Keratinocyte (primary cell): ENCODE measurements around the gene SDF4. TPM values are rescaled to one million over a fixed set of nuclear protein-coding genes. Genes with fewer than 3 reads are reported as not detected.

Experiments
- DNase-seq: peaks from one replicate; pipeline ENCODE4 v3.0.0-alpha.2; 2011; ENCODE audit warnings: low read depth, missing footprints, low spot score
- FAIRE-seq: peaks from 2 replicates; lab custom pipeline; 2011; peaks lifted over from hg19 to GRCh38; lab: Jason Lieb, UNC
- H2AFZ ChIP-seq: 2 replicates; pipeline ENCODE4 v1.6.0; 2012; ENCODE audit warnings: low read length, control low read depth, inconsistent platforms; ENCODE audit not compliant: control insufficient read depth
- H3K27ac ChIP-seq: 2 replicates; pipeline ENCODE4 v1.5.1; 2011; ENCODE audit warnings: low read length; ENCODE audit not compliant: control insufficient read depth, insufficient read depth
- H3K27me3 ChIP-seq: 3 replicates; pipeline ENCODE4 v1.6.0; 2011; ENCODE audit warnings: low read length; ENCODE audit not compliant: control insufficient read depth, insufficient read depth; ENCODE audit errors: extremely low read depth
- H3K36me3 ChIP-seq, 2 experiments: 2 replicates in 1 of 2; 3 replicates in 1 of 2; pipeline ENCODE4 v1.5.1; 2011; ENCODE audit warnings: low read length in 2 of 2, mild to moderate bottlenecking in 1 of 2; ENCODE audit not compliant: control insufficient read depth in 2 of 2, insufficient read depth in 2 of 2; ENCODE audit errors: extremely low read depth in 1 of 2
- H3K4me1 ChIP-seq: 3 replicates; pipeline ENCODE4 v1.5.1; 2011; ENCODE audit warnings: low read length; ENCODE audit not compliant: control insufficient read depth, insufficient read depth; ENCODE audit errors: extremely low read depth
- H3K4me2 ChIP-seq: 3 replicates; pipeline ENCODE4 v1.6.0; 2011; ENCODE audit warnings: low read depth, low read length; ENCODE audit not compliant: control insufficient read depth, insufficient read depth; ENCODE audit errors: extremely low read depth
- H3K4me3 ChIP-seq, 3 experiments: fragments of 200-600 bp in 1 of 3; sonication (generic) in 1 of 3; 2 replicates in 2 of 3; 3 replicates in 1 of 3; pipeline ENCODE4 v1.5.1; 2011 to 2016; ENCODE audit warnings: low read length in 3 of 3, mild to moderate bottlenecking in 3 of 3, control low read depth in 2 of 3, inconsistent platforms in 1 of 3, low read depth in 1 of 3, mixed read lengths in 1 of 3, mixed run types in 1 of 3, moderate library complexity in 1 of 3; ENCODE audit not compliant: control insufficient read depth in 2 of 3, insufficient read depth in 2 of 3; ENCODE audit errors: extremely low read depth in 1 of 3
- H3K79me2 ChIP-seq: 2 replicates; pipeline ENCODE4 v1.6.0; 2012; ENCODE audit warnings: low read length; ENCODE audit not compliant: control insufficient read depth, insufficient read depth
- H3K9ac ChIP-seq: 3 replicates; pipeline ENCODE4 v1.6.0; 2011; ENCODE audit warnings: low read length; ENCODE audit not compliant: control insufficient read depth, insufficient read depth; ENCODE audit errors: extremely low read depth
- H3K9me1 ChIP-seq: 3 replicates; pipeline ENCODE4 v1.6.0; 2011; ENCODE audit warnings: low read length; ENCODE audit not compliant: control insufficient read depth, insufficient read depth; ENCODE audit errors: extremely low read depth
- H3K9me3 ChIP-seq: 2 replicates; pipeline ENCODE4 v1.5.1; 2012; ENCODE audit warnings: low read depth, low read length; ENCODE audit not compliant: control insufficient read depth
- H4K20me1 ChIP-seq: 3 replicates; pipeline ENCODE4 v1.6.0; 2011; ENCODE audit warnings: low read length; ENCODE audit not compliant: control insufficient read depth, insufficient read depth; ENCODE audit errors: extremely low read depth
- CTCF ChIP-seq, 3 experiments: IDR thresholded peaks in 1 of 3; conservative IDR thresholded peaks in 1 of 3; optimal IDR thresholded peaks in 1 of 3; 2 replicates in 2 of 3; 3 replicates in 1 of 3; pipeline versions ENCODE3 to v1.5.1; 2011; ENCODE audit warnings: low read length in 3 of 3, mild to moderate bottlenecking in 3 of 3, moderate library complexity in 2 of 3, control low read depth in 1 of 3, inconsistent platforms in 1 of 3; ENCODE audit not compliant: insufficient read depth in 2 of 3; ENCODE audit errors: extremely low read depth in 1 of 3
- EZH2 ChIP-seq: IDR thresholded peaks from one replicate; pipeline ENCODE4 v1.6.1; 2012; ENCODE audit warnings: inconsistent platforms, mild to moderate bottlenecking, low read length, moderate library complexity
- dilution Hi-C: fragments of 300-500 bp; cut with MboI; formaldehyde crosslinking; loops from one replicate; pipeline ENCODE4 v1.7.0; 2020; ENCODE audit warnings: low sequenced_read_pairs; ENCODE audit not compliant: extremely low pct_ligation_motif_present
- polyA plus RNA-seq, 5 experiments: library from polyadenylated mRNA; depleted of rRNA in 3 of 5; stranded (reverse) in 3 of 5; stranded (forward) in 1 of 5; unstranded in 1 of 5; fragments of >200 nt; gene quantifications; 1 replicate in 1 of 5; 2 replicates in 3 of 5; 3 replicates in 1 of 5; pipeline versions ENCODE4 v1.2.1 to v1.2.3, GENCODE V29; 2011 to 2012; ENCODE audit warnings: missing spikeins in 2 of 5, low read depth in 1 of 5, low replicate concordance in 1 of 5

The SDF4 gene
- polyA plus RNA-seq, 1 donor (not counting 4 experiments of a cell fraction or from before 2014, with no cell fraction given), result 66.3 TPM

- peak overlapping the region; percentile 16 for H3K4me2 ChIP-seq
- dilution Hi-C loops, result no loop called here
These were observed 14.2 kb upstream of the SDF4 start for GRCh38 chr1:1245817-1246576.

GRCh38 chr1:1245178-1245816 is 13.5 kb upstream of the SDF4 start:
- H3K79me2 ChIP-seq, result no peaks in the 10 kb centered on the region
- no peak for TF ChIP-seq CTCF (optimal IDR thresholded peaks at IDR 0.05 in 1 of 3, IDR thresholded peaks at IDR 0.05 in 1 of 3, conservative IDR thresholded peaks at IDR 0.05 in 1 of 3; ENCODE audit: extremely low read depth in 1 of 3, insufficient read depth in 2 of 3, low read length in 3 of 3)
- no peak for TF ChIP-seq EZH2
- no peak overlapping the region for H3K27ac ChIP-seq
- no peak overlapping the region for H3K9ac ChIP-seq
- H3K4me1 ChIP-seq, result peaks cover under 1% of the 10 kb centered on the region
- no peak for FAIRE-seq
- dilution Hi-C loops, result no loop called here
- no peak overlapping the region for H3K4me3 ChIP-seq
- no peaks in the 10 kb centered on the region for H4K20me1 ChIP-seq
- H3K36me3 ChIP-seq, result no peaks in the 10 kb centered on the region
- peaks cover 14% of the 10 kb centered on the region for H3K27me3 ChIP-seq
- no peaks in the 10 kb centered on the region for H3K9me3 ChIP-seq
- no peak overlapping the region for H3K4me2 ChIP-seq
- H2AFZ ChIP-seq, result no peak overlapping the region
- H3K9me1 ChIP-seq, result no peaks in the 10 kb centered on the region
- no peak for DNase-seq

More at GRCh38 chr1:1245817-1246576, 14.2 kb upstream of the SDF4 start:
- Histone ChIP-seq H3K9me1 (no peaks in the 10 kb centered on the region), H3K9me3 (no peaks in the 10 kb centered on the region), H3K36me3 (no peaks in the 10 kb centered on the region), H2AFZ (no peak overlapping the region), H3K4me3 (no peak overlapping the region), H3K27ac (no peak overlapping the region), H3K4me1 (peaks cover 6% of the 10 kb centered on the region), H3K9ac (no peak overlapping the region), H3K79me2 (no peaks in the 10 kb centered on the region), H3K27me3 (peaks cover 14% of the 10 kb centered on the region), H4K20me1 (no peaks in the 10 kb centered on the region)
- no peak for TF ChIP-seq CTCF (optimal IDR thresholded peaks at IDR 0.05 in 1 of 3, IDR thresholded peaks at IDR 0.05 in 1 of 3, conservative IDR thresholded peaks at IDR 0.05 in 1 of 3; ENCODE audit: extremely low read depth in 1 of 3, insufficient read depth in 2 of 3, low read length in 3 of 3)
- peak; percentile 47 for TF ChIP-seq EZH2
- DNase-seq (no peak), FAIRE-seq (no peak)
